HepG2 (cell line): ENCODE measurements around the gene CAST. TPM values are rescaled to one million over a fixed set of nuclear protein-coding genes. Genes with fewer than 3 reads are reported as not detected.

ENCODE experiments used
- ATAC-seq: fragments of 200-7000 bp; cut with Tn5 transposase; 3 replicates; pipeline ENCODE4 v1.9.1; 2020; ENCODE audit warnings: mild to moderate bottlenecking, moderate library complexity
- BruUV-seq: library from RNA; stranded (reverse); fragments of 400-500 nt; replicated peaks from 2 replicates; lab custom pipeline; 2021; lab: Mats Ljungman, UMichigan
- CTCF ChIA-PET: fragments of 300-600 bp; formaldehyde crosslinking; extraction: SDS; loops from one replicate; lab custom pipeline; 2021; ENCODE audit warnings: low total read pairs, inconsistent platforms, low intra/inter-chr PET ratio; lab: Yijun Ruan, JAX
- POLR2A ChIA-PET: fragments of 350-600 bp; sonication (Branson Sonifier 250); formaldehyde crosslinking; loops from one replicate; lab custom pipeline; 2020; ENCODE audit warnings: antibody characterized with exemption, inconsistent platforms; lab: Yijun Ruan, JAX
- DNase-seq: peaks from one replicate; pipeline ENCODE4 v3.0.0-alpha.2; 2015; ENCODE audit warnings: low spot score
- FAIRE-seq: peaks from 3 replicates; lab custom pipeline; 2011; peaks lifted over from hg19 to GRCh38; lab: Jason Lieb, UNC
- H2AFZ ChIP-seq: one replicate; pipeline ENCODE4 v1.6.1; 2011; ENCODE audit warnings: low read length, inconsistent platforms
- H3K27ac ChIP-seq: fragments of 300-600 bp; 3 replicates; pipeline ENCODE4 v1.8.0; 2011; ENCODE audit warnings: mixed run types, mild to moderate bottlenecking, mixed read lengths, low read length, inconsistent platforms; ENCODE audit not compliant: insufficient read depth; ENCODE audit errors: extremely low read length
- H3K27me3 ChIP-seq, 2 experiments: fragments of 200-600 bp in 1 of 2; 2 replicates in 1 of 2; 3 replicates in 1 of 2; pipeline versions ENCODE4 v1.6.0 to v1.8.0; 2011; ENCODE audit warnings: low read length in 2 of 2, mild to moderate bottlenecking in 2 of 2, moderate library complexity in 2 of 2, inconsistent platforms in 1 of 2; ENCODE audit not compliant: insufficient read depth in 2 of 2, control insufficient read depth in 1 of 2
- H3K36me3 ChIP-seq, 2 experiments: fragments of 200-600 bp in 1 of 2; replicated peaks in 1 of 2; 2 replicates in 1 of 2; 3 replicates in 1 of 2; pipeline versions ENCODE4 v1.5.1 to v1.8.0; 2011; ENCODE audit warnings: low read length in 2 of 2, inconsistent platforms in 1 of 2; ENCODE audit not compliant: insufficient read depth in 2 of 2, control insufficient read depth in 1 of 2
- H3K4me1 ChIP-seq: 2 replicates; pipeline ENCODE4 v1.5.1; 2012; ENCODE audit warnings: low read length, inconsistent platforms; ENCODE audit not compliant: insufficient read depth
- H3K4me2 ChIP-seq: 2 replicates; pipeline ENCODE4 v1.6.0; 2011; ENCODE audit warnings: low read depth, low read length, inconsistent platforms
- H3K4me3 ChIP-seq, 3 experiments: fragments of 200-600 bp in 1 of 3; sonication (generic), shearing (Covaris generic) in 1 of 3; replicated peaks in 1 of 3; 2 replicates each; pipeline ENCODE4 v1.5.1; 2011 to 2016; ENCODE audit warnings: low read length in 3 of 3, inconsistent platforms in 2 of 3, low read depth in 2 of 3, mild to moderate bottlenecking in 2 of 3, control low read depth in 1 of 3, mixed read lengths in 1 of 3; ENCODE audit not compliant: insufficient read depth in 1 of 3
- H3K79me2 ChIP-seq: one replicate; pipeline ENCODE4 v1.6.1; 2011; ENCODE audit warnings: low read length, inconsistent platforms; ENCODE audit not compliant: insufficient read depth
- H3K9ac ChIP-seq: 2 replicates; pipeline ENCODE4 v1.6.0; 2011; ENCODE audit warnings: mild to moderate bottlenecking, low read depth, low read length, inconsistent platforms; ENCODE audit not compliant: insufficient read depth
- H3K9me3 ChIP-seq: 2 replicates; pipeline ENCODE4 v1.5.1; 2012; ENCODE audit warnings: mild to moderate bottlenecking, low read length
- H4K20me1 ChIP-seq: 2 replicates; pipeline ENCODE4 v1.6.0; 2011; ENCODE audit warnings: inconsistent platforms, mild to moderate bottlenecking, low read length, moderate library complexity; ENCODE audit not compliant: insufficient read depth
- CEBPG ChIP-seq: IDR thresholded peaks from 2 replicates; pipeline ENCODE4 v1.6.1; 2016
- FOXK2 ChIP-seq: fragments of 450-650 bp; IDR thresholded peaks from 2 replicates; pipeline ENCODE4 v1.6.1; 2016
- IKZF1 ChIP-seq: fragments of 450-650 bp; IDR thresholded peaks from 2 replicates; pipeline ENCODE4 v1.7.1; 2016
- RBAK ChIP-seq: sonication (generic); formaldehyde crosslinking; IDR thresholded peaks from 2 replicates; pipeline ENCODE4 v1.5.1; 2020; ENCODE audit warnings: mild to moderate bottlenecking, missing genetic modification reagents
- ZKSCAN5 ChIP-seq: sonication (generic); formaldehyde crosslinking; IDR thresholded peaks from 2 replicates; pipeline ENCODE4 v1.5.1; 2020; ENCODE audit warnings: mild to moderate bottlenecking, missing genetic modification reagents
- WGBS: methylation state at CpG from one replicate; pipeline ENCODE4 v1.1.6; 2017; ENCODE audit warnings: low lambda C conversion rate; 5-methylcytosine and 5-hydroxymethylcytosine counted together
- in situ Hi-C: cut with HindIII; loops from 2 replicates; pipeline ENCODE4 v1.10.0; 2017; ENCODE audit warnings: low pct_unique_long_range_greater_than_20kb; ENCODE audit not compliant: extremely low pct_ligation_motif_present
- intact Hi-C: fragments of 100-400 bp; cut with micrococcal nuclease; formaldehyde crosslinking; loops from one replicate; pipeline ENCODE4 v1.10.0; 2022; ENCODE audit not compliant: unreplicated experiment
- polyA plus RNA-seq, 8 experiments: library from polyadenylated mRNA; depleted of rRNA in 3 of 8; stranded (reverse) in 7 of 8; unstranded in 1 of 8; fragments of >200 nt; fragmentation: Illumina TruSeq in 4 of 8; extraction: Trizol in 4 of 8; gene quantifications; 2 replicates each; pipeline versions ENCODE4 v1.2.1 to v1.2.3, GENCODE V29; 2011 to 2016; ENCODE audit warnings: low read depth in 4 of 8, missing spikeins in 1 of 8, mixed read lengths in 1 of 8; ENCODE audit not compliant: insufficient read depth in 1 of 8
- total RNA-seq, 5 experiments: library from RNA; depleted of rRNA; stranded (reverse); fragments of >200 nt; fragmentation: Illumina TruSeq; extraction: Trizol; gene quantifications; 2 replicates each; pipeline ENCODE4 v1.2.3, GENCODE V29; 2016; ENCODE audit warnings: low read depth in 1 of 5
- TF ChIP-seq, protein P1 (sequence below): sonication (generic); formaldehyde crosslinking; IDR thresholded peaks from 2 replicates; pipeline ENCODE4 v1.4.0; 2020; ENCODE audit warnings: mild to moderate bottlenecking, missing genetic modification reagents
- TF ChIP-seq, protein P2 (sequence below): sonication (generic); formaldehyde crosslinking; conservative IDR thresholded peaks from 2 replicates; pipeline ENCODE4 v1.5.0; 2020; ENCODE audit warnings: missing genetic modification reagents
- TF ChIP-seq, protein P3 (sequence below): sonication (generic); formaldehyde crosslinking; IDR thresholded peaks from 2 replicates; pipeline ENCODE4 v1.4.0; 2020; ENCODE audit warnings: missing genetic modification reagents, mild to moderate bottlenecking, borderline replicate concordance

The CAST gene
- total and polyA plus RNA-seq, 2 of the 13 experiments (the other 11 are each of a cell fraction or from before 2014, with no cell fraction given), result 42.1 to 67.6 TPM

DNA sequence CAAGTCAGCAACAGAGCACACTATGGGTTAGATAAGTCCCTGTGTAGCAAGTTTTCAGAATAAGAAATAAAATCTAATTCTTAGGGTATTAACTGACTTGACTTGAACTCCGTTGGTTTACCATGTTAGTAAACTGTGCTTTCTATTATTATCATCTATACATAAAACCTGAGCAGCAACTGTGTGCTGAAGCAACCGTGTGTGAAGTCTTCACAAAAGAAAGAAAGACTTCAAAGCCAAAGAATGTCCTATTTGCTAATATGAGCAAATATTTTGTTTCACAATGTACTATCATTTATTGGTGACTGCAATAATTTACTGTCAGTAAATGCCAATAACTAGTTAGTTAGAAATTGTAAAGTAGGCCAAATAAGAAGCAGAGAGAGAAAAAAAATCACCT lies 112.9 kb downstream of the CAST start:
- peaks cover 7 to 57% of the 10 kb centered on the region in 2 experiments for H3K36me3 ChIP-seq
- in situ Hi-C loops, result no loop called here

More for the DNA sequence above, 112.9 kb downstream of the CAST start:
- Histone ChIP-seq H3K4me2 (no peak overlapping the region), H3K9me3 (no peaks in the 10 kb centered on the region), H4K20me1 (no peaks in the 10 kb centered on the region), H3K9ac (no peak overlapping the region), H3K4me1 (no peaks in the 10 kb centered on the region), H3K4me3 (no peak overlapping the region), H2AFZ (no peak overlapping the region), H3K27ac (no peak overlapping the region), H3K79me2 (no peaks in the 10 kb centered on the region), H3K27me3 (no peaks in the 10 kb centered on the region)
- intact Hi-C loops, result no loop called here
- no peak for ATAC-seq
- no peak for FAIRE-seq
- BruUV-seq, result no TSS peak
- WGBS, result 90% methylated on average over 2 of the region's 2 CpGs
- no peak for DNase-seq
- TF ChIP-seq, protein P1, sequence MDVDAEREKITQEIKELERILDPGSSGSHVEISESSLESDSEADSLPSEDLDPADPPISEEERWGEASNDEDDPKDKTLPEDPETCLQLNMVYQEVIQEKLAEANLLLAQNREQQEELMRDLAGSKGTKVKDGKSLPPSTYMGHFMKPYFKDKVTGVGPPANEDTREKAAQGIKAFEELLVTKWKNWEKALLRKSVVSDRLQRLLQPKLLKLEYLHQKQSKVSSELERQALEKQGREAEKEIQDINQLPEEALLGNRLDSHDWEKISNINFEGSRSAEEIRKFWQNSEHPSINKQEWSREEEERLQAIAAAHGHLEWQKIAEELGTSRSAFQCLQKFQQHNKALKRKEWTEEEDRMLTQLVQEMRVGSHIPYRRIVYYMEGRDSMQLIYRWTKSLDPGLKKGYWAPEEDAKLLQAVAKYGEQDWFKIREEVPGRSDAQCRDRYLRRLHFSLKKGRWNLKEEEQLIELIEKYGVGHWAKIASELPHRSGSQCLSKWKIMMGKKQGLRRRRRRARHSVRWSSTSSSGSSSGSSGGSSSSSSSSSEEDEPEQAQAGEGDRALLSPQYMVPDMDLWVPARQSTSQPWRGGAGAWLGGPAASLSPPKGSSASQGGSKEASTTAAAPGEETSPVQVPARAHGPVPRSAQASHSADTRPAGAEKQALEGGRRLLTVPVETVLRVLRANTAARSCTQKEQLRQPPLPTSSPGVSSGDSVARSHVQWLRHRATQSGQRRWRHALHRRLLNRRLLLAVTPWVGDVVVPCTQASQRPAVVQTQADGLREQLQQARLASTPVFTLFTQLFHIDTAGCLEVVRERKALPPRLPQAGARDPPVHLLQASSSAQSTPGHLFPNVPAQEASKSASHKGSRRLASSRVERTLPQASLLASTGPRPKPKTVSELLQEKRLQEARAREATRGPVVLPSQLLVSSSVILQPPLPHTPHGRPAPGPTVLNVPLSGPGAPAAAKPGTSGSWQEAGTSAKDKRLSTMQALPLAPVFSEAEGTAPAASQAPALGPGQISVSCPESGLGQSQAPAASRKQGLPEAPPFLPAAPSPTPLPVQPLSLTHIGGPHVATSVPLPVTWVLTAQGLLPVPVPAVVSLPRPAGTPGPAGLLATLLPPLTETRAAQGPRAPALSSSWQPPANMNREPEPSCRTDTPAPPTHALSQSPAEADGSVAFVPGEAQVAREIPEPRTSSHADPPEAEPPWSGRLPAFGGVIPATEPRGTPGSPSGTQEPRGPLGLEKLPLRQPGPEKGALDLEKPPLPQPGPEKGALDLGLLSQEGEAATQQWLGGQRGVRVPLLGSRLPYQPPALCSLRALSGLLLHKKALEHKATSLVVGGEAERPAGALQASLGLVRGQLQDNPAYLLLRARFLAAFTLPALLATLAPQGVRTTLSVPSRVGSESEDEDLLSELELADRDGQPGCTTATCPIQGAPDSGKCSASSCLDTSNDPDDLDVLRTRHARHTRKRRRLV (CRISPR knock-in tag), result no peak
- TF ChIP-seq, protein P2, sequence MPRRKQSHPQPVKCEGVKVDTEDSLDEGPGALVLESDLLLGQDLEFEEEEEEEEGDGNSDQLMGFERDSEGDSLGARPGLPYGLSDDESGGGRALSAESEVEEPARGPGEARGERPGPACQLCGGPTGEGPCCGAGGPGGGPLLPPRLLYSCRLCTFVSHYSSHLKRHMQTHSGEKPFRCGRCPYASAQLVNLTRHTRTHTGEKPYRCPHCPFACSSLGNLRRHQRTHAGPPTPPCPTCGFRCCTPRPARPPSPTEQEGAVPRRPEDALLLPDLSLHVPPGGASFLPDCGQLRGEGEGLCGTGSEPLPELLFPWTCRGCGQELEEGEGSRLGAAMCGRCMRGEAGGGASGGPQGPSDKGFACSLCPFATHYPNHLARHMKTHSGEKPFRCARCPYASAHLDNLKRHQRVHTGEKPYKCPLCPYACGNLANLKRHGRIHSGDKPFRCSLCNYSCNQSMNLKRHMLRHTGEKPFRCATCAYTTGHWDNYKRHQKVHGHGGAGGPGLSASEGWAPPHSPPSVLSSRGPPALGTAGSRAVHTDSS, result no peak
- TF ChIP-seq, protein P3, sequence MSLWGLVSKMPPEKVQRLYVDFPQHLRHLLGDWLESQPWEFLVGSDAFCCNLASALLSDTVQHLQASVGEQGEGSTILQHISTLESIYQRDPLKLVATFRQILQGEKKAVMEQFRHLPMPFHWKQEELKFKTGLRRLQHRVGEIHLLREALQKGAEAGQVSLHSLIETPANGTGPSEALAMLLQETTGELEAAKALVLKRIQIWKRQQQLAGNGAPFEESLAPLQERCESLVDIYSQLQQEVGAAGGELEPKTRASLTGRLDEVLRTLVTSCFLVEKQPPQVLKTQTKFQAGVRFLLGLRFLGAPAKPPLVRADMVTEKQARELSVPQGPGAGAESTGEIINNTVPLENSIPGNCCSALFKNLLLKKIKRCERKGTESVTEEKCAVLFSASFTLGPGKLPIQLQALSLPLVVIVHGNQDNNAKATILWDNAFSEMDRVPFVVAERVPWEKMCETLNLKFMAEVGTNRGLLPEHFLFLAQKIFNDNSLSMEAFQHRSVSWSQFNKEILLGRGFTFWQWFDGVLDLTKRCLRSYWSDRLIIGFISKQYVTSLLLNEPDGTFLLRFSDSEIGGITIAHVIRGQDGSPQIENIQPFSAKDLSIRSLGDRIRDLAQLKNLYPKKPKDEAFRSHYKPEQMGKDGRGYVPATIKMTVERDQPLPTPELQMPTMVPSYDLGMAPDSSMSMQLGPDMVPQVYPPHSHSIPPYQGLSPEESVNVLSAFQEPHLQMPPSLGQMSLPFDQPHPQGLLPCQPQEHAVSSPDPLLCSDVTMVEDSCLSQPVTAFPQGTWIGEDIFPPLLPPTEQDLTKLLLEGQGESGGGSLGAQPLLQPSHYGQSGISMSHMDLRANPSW (CRISPR knock-in tag), result no peak
- no peak for TF ChIP-seq FOXK2
- no peak for TF ChIP-seq CEBPG
- TF ChIP-seq RBAK (CRISPR knock-in tag), result no peak
- TF ChIP-seq ZKSCAN5 (CRISPR knock-in tag), result no peak
- TF ChIP-seq IKZF1, result no peak
- ChIA-PET POLR2A (no interaction called here), CTCF (no interaction called here)
